Stimulated activated CD4-positive, alpha-beta T cell treated with anti-CD3 and anti-CD28 coated beads, TNF-alpha, amount 100 ng/mL, for 1 hour (primary cell): ENCODE data around the gene HEBP2.
"Not testable (repeated sequence)": the region's sequence is repeated elsewhere in the genome, so short reads cannot be mapped to it uniquely, and the experiment has no call there.

ENCODE experiments used
- DNase-seq, 3 donors: peaks; one replicate each; pipeline ENCODE4 v3.0.0-alpha.2; 2020; ENCODE audit warnings: low read depth in 3 of 3, low spot score in 1 of 3

Gene HEBP2, protein sequence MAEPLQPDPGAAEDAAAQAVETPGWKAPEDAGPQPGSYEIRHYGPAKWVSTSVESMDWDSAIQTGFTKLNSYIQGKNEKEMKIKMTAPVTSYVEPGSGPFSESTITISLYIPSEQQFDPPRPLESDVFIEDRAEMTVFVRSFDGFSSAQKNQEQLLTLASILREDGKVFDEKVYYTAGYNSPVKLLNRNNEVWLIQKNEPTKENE

GRCh38 chr6:138403801-138404665 is at the start of gene HEBP2:
Gene HEBP2 (plus strand): TSS chr6:138404223. CDS start chr6:138404496, 273 bp downstream.
- peak; percentile 72 to 83 (median 82) for DNase-seq

DNA sequence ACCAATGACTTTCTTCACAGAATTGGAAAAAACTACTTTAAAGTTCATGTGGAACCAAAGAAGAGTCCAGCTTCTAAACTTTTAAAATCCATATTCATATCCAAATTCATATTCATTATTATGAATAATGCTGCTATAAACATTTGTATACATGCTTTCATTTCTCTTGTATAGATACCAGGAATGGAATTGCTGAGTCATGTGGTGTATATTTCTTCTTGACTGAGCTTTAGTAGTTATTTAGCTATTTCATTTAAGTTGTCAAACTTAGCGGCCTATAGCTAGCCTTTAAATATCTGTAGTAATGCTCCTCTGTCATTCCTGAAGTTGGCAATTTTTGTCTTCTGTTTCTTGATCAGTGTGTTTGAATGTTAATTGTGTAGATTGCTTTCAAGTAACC is 46.1 kb upstream of the HEBP2 start:
- DNase-seq, result no peak

GRCh38 chr6:138368684-138369083 is 35.3 kb upstream of the HEBP2 start:
- not testable (repeated sequence) for DNase-seq

DNA sequence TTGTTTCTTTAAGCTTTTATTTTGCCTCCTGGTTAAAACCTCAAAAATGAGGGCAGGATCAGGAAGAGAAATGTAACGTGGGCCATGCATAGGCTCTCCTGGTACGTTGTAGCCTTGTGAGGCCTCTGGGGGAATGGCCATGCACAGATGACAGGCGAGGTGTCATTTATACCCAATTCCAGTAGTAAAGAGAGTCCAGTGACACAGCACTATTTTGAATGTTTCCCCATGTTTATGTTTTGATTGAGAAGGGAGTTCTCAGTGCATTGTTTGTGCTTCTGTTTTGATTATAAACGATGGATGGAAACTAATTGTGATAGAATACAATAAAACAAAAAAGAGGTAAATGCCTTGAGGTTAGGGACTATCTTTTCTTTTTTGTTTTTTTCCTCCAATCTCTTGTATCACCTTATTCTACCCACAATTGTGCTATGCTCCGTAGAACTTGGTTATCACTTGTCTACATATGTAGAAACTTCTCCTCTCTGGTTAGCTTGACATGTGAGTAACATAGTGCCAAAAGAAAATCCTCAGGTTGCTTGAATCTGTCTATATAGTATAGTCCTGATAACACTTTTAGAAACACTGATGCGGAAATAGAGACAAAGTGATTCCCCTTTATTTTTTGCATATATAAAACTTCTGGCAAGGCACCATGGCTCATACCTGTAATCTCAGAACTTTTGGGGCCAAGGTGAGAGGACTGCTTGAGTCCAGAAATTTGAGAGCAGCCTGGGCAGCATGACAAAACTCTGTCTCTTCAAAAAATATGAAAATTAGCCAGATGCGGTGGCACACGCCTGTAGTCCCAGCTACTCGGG is 33.2 kb upstream of the HEBP2 start:
- no peak for DNase-seq

DNA sequence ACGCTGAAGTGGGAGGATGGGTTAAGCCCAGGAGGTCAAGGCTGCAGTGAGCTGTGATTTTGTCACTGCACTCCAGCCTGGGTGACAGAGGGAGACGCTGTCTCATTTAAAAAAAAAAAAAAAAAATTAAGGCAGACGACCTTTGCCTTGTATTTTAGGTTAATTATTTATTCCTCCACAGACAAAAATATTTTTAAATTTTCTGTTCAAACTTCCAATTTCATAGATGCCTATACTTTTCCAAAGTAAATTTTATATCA is 32.6 kb upstream of the HEBP2 start:
- no peak for DNase-seq

GRCh38 chr6:138371720-138372119 is 32.3 kb upstream of the HEBP2 start:
- DNase-seq, result no peak

DNA sequence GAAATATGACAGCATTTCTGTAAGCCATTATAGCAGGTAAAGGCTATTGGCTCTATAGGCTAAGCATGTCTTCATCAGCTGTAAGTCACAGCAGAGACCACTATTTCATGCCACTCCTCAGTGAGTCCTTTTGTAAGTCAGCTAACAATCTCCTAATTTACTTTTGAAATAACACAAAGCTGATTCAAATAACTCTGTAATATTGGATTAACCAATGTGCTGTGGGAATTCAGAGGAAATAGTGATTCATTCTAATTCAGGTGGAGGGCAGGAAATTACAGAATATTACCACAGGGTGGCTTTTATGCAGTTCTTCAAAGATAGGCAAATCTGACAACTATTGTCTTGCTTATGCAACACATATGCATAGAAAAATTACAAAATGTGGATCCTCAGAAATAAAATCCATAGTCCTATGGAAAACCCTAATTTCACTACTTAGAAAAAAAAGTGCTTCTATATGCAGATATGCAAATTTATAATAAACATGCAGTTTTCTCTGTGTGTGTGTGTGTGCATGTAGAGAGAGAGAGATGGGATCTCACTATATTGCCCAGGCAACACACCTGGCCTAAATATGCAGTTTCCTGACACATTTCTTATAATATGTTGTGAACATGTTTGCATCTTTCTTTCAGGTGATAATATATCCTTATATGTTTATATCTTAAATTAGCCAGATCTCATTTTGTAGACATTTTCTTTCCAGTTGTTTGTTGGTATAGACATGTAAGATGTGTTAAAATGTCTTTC is 31.1 kb upstream of the HEBP2 start:
- DNase-seq, result no peak

- no peak for DNase-seq
Observed at GRCh38 chr6:138374230-138374629, 29.8 kb upstream of the HEBP2 start.

- no peak for DNase-seq
Observed at GRCh38 chr6:138374815-138375214, 29.2 kb upstream of the HEBP2 start.

GRCh38 chr6:138377042-138377441 is 27.0 kb upstream of the HEBP2 start:
- no peak for DNase-seq

- no peak for DNase-seq
Observed at GRCh38 chr6:138377844-138378243, 26.2 kb upstream of the HEBP2 start, which contains the start of gene SMIM28. Gene SMIM28 (plus strand): TSS chr6:138377905. CDS start chr6:138378073, 168 bp downstream.

- DNase-seq, result no peak
Observed at GRCh38 chr6:138378463-138378862, 25.6 kb upstream of the HEBP2 start.

DNA sequence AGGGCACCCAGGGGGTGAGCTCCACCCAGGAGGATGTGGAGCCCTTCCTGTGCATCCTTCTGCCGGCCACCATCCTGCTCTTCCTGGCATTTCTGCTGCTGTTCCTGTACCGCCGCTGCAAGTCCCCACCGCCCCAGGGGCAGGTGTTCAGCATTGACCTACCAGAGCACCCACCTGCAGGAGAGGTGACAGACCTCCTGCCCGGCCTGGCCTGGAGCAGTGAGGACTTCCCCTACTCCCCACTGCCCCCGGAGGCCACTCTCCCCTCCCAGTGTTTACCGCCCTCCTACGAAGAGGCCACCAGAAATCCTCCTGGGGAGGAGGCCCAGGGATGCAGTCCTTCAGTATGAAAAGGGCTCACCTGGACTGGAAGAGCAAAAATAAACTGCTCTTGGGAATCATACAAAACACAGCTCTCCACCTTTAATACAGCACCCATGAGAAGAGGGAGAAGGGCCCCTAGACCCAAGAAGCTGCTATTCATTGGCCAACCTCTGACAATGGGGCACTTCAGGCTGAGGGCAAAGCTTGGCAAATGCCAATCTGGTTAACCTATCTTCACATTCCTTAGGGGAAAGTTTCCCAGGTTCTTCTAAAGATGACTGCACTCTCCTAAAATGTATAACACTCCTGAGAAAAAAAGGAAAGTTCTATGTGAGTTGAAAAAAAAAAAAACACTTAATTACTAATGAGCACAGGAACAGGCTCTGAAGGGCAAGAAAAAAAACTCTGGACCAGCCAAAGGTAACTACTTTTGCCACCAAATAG is 21.3 kb upstream of the HEBP2 start:
- no peak for DNase-seq

GRCh38 chr6:138383776-138384175 is 20.2 kb upstream of the HEBP2 start:
- DNase-seq, result no peak

DNA sequence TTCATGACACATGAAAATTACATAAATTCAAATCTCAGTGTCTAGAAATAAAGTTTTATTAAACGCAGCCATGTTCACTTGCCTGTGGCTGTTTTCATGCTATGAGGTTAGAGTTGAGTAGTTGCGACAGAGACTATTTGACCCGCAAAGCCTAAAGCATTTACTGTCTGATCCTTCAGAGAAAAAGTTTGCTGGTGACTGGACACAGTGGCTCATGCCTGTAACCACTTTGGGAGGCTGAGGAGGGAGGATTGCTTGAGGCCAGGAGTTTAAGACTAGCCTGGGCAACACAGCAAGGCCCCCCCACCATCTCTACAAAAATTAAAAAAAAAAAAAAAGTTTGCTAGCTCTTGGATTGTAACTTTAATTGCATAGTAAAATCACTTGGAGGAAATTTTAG is 17.1 kb upstream of the HEBP2 start:
- no peak for DNase-seq

- no peak for DNase-seq
Observed at GRCh38 chr6:138387577-138388368, 16.2 kb upstream of the HEBP2 start.

- DNase-seq, result no peak
Observed at GRCh38 chr6:138389551-138389950, 14.5 kb upstream of the HEBP2 start.

- DNase-seq, result no peak
Observed at GRCh38 chr6:138393871-138394783, 9.9 kb upstream of the HEBP2 start.

GRCh38 chr6:138396709-138397108 is 7.3 kb upstream of the HEBP2 start:
- no peak for DNase-seq
